HepG2 (cell line): ENCODE measurements around the gene DAZAP1. TPM values are rescaled to one million over a fixed set of nuclear protein-coding genes. Genes with fewer than 3 reads are reported as not detected.
A peak's percentile ranks its signal among the peaks of the same experiment; 100 is the strongest.

Experiments
- AGO1 ChIP-seq: fragments of 200-400 bp; formaldehyde crosslinking; IDR thresholded peaks from 2 replicates; pipeline ENCODE4 v1.6.1; 2017; ENCODE audit warnings: mild to moderate bottlenecking, low read depth, low read length, moderate library complexity; ENCODE audit not compliant: poor library complexity, severe bottlenecking
- AKAP8 ChIP-seq: sonication (generic); formaldehyde crosslinking; IDR thresholded peaks from 2 replicates; pipeline ENCODE4 v1.5.1; 2020; ENCODE audit warnings: mild to moderate bottlenecking, missing genetic modification reagents
- ARNT2 ChIP-seq: sonication (generic); formaldehyde crosslinking; IDR thresholded peaks from 2 replicates; pipeline ENCODE4 v1.8.0; 2022; ENCODE audit warnings: mild to moderate bottlenecking, low read depth, missing genetic modification reagents, moderate library complexity
- ELF1 ChIP-seq: sonication (generic); formaldehyde crosslinking; IDR thresholded peaks from 2 replicates; pipeline ENCODE4 v1.4.0; 2020; ENCODE audit warnings: missing genetic modification reagents
- ETV5 ChIP-seq: IDR thresholded peaks from 2 replicates; pipeline ENCODE4 v1.6.1; 2018; ENCODE audit warnings: missing biosample characterization, missing genetic modification reagents, inconsistent platforms, borderline replicate concordance
- HNRNPLL ChIP-seq: fragments of 200-400 bp; formaldehyde crosslinking; IDR thresholded peaks from 2 replicates; pipeline ENCODE4 v1.6.1; 2017; ENCODE audit warnings: mild to moderate bottlenecking, low read depth, low read length; ENCODE audit not compliant: poor library complexity, severe bottlenecking
- MIER3 ChIP-seq: IDR thresholded peaks from 2 replicates; pipeline ENCODE4 v1.6.1; 2016; ENCODE audit warnings: missing compliant biosample characterization, borderline replicate concordance
- NR2F2 ChIP-seq: IDR thresholded peaks from 2 replicates; pipeline ENCODE4 v1.6.1; 2012; ENCODE audit warnings: low read depth, inconsistent platforms, borderline replicate concordance
- PCBP1 ChIP-seq: fragments of 200-400 bp; formaldehyde crosslinking; IDR thresholded peaks from 2 replicates; pipeline ENCODE4 v1.6.1; 2017; ENCODE audit warnings: mild to moderate bottlenecking, low read depth, low read length, borderline replicate concordance
- POGZ ChIP-seq: sonication (generic); formaldehyde crosslinking; IDR thresholded peaks from 2 replicates; pipeline ENCODE4 v1.4.0; 2020; ENCODE audit warnings: mild to moderate bottlenecking, missing genetic modification reagents
- ZNF205 ChIP-seq: IDR thresholded peaks from 2 replicates; pipeline ENCODE4 v1.6.1; 2018; ENCODE audit warnings: missing biosample characterization, missing genetic modification reagents
- ZSCAN22 ChIP-seq: sonication (generic); formaldehyde crosslinking; IDR thresholded peaks from 2 replicates; pipeline ENCODE4 v1.4.0; 2020; ENCODE audit warnings: mild to moderate bottlenecking, missing genetic modification reagents
- ZSCAN31 ChIP-seq: sonication (generic); formaldehyde crosslinking; IDR thresholded peaks from 2 replicates; pipeline ENCODE4 v1.5.0; 2020; ENCODE audit warnings: low read depth, mild to moderate bottlenecking, missing genetic modification reagents
- polyA plus RNA-seq, 8 experiments: library from polyadenylated mRNA; depleted of rRNA in 3 of 8; stranded (reverse) in 7 of 8; unstranded in 1 of 8; fragments of >200 nt; fragmentation: Illumina TruSeq in 4 of 8; extraction: Trizol in 4 of 8; gene quantifications; 2 replicates each; pipeline versions ENCODE4 v1.2.1 to v1.2.3, GENCODE V29; 2011 to 2016; ENCODE audit warnings: low read depth in 4 of 8, missing spikeins in 1 of 8, mixed read lengths in 1 of 8; ENCODE audit not compliant: insufficient read depth in 1 of 8
- total RNA-seq, 5 experiments: library from RNA; depleted of rRNA; stranded (reverse); fragments of >200 nt; fragmentation: Illumina TruSeq; extraction: Trizol; gene quantifications; 2 replicates each; pipeline ENCODE4 v1.2.3, GENCODE V29; 2016; ENCODE audit warnings: low read depth in 1 of 5
- TF ChIP-seq, protein P1 (sequence below): sonication (generic); formaldehyde crosslinking; IDR thresholded peaks from 2 replicates; pipeline ENCODE4 v1.9.0; 2022; ENCODE audit warnings: low read depth, missing genetic modification reagents
- TF ChIP-seq, protein P2 (sequence below): sonication (generic); formaldehyde crosslinking; IDR thresholded peaks from 2 replicates; pipeline ENCODE4 v1.5.1; 2020; ENCODE audit warnings: missing genetic modification reagents, mild to moderate bottlenecking, borderline replicate concordance
- TF ChIP-seq, protein P3 (sequence below): sonication (generic); formaldehyde crosslinking; IDR thresholded peaks from 2 replicates; pipeline ENCODE4 v1.4.0; 2020; ENCODE audit warnings: missing genetic modification reagents
- TF ChIP-seq, protein P4 (sequence below): sonication (generic); formaldehyde crosslinking; IDR thresholded peaks from 2 replicates; pipeline ENCODE4 v1.4.0; 2020; ENCODE audit warnings: missing genetic modification reagents
- TF ChIP-seq, protein P5 (sequence below): sonication (generic); formaldehyde crosslinking; IDR thresholded peaks from 2 replicates; pipeline ENCODE4 v1.4.0; 2020; ENCODE audit warnings: mild to moderate bottlenecking, missing genetic modification reagents
- TF ChIP-seq, protein P6 (sequence below): IDR thresholded peaks from 2 replicates; pipeline ENCODE4 v1.6.1; 2016; ENCODE audit warnings: missing genetic modification reagents, missing compliant biosample characterization

DAZAP1 gene
- total and polyA plus RNA-seq, 2 of the 13 experiments (the other 11 are each of a cell fraction or from before 2014, with no cell fraction given): 63.3 to 79.2 TPM

DNA sequence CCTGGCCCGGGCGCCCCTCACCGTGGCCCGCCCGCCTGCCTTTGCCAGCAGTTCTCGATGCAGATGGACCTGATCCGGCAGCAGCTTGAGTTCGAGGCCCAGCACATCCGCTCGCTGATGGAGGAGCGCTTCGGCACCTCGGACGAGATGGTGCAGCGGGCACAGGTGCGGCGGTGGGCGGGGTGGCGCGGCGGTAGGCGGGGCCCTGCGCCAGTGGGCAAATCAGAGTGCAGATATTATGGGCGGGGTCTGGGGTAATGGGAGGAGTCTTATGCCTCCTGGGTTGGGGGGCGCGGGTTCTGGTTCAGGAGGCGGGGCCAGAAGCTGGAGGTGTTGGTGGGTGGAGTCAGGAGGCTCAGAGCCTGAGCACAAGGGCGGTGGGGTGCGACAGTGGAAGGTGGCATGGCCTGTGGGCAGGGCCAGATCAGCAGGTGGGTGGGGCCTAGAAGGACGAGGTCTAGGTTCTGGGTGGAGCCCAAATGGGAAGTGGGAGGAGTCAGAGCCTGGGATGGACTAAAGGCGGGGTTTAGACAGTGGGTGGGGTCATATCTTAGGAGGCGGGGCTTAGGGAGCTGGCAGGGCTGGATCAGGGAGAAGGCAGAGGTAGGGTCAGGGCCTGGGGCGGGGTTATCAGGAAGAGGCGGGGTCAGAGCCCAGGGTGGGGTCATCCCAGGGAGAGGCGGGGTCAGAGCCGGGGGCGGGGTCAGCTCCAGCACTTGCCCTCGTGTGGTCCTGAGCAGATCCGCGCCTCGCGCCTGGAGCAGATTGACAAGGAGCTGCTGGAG lies 48.1 kb downstream of the DAZAP1 start (continued):
- TF ChIP-seq, protein P1, sequence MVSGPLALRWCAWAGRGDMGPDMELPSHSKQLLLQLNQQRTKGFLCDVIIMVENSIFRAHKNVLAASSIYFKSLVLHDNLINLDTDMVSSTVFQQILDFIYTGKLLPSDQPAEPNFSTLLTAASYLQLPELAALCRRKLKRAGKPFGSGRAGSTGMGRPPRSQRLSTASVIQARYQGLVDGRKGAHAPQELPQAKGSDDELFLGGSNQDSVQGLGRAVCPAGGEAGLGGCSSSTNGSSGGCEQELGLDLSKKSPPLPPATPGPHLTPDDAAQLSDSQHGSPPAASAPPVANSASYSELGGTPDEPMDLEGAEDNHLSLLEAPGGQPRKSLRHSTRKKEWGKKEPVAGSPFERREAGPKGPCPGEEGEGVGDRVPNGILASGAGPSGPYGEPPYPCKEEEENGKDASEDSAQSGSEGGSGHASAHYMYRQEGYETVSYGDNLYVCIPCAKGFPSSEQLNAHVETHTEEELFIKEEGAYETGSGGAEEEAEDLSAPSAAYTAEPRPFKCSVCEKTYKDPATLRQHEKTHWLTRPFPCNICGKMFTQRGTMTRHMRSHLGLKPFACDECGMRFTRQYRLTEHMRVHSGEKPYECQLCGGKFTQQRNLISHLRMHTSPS (CRISPR knock-in tag): peak; percentile 54; the same call in 1 of the 2 replicates
- TF ChIP-seq ARNT2 (CRISPR knock-in tag) (0 out of 2 replicates have a peak, but pooled peaks have one; percentile 28), ZNF205 (CRISPR knock-in tag) (0 out of 2 replicates have a peak, but pooled peaks have one; percentile 26), POGZ (CRISPR knock-in tag) (no peak), PCBP1 (no peak), MIER3 (CRISPR knock-in tag) (0 out of 2 replicates have a peak, but pooled peaks have one; percentile 17), HNRNPLL (peak; percentile 51), ZSCAN22 (CRISPR knock-in tag) (no peak), AGO1 (peak; percentile 78), ETV5 (0 out of 2 replicates have a peak, but pooled peaks have one; percentile 20), ZSCAN31 (CRISPR knock-in tag) (0 out of 2 replicates have a peak, but pooled peaks have one; percentile 25), AKAP8 (CRISPR knock-in tag) (peak; percentile 3; the same call in 1 of the 2 replicates), NR2F2 (no peak), ELF1 (CRISPR knock-in tag) (peak; percentile 10; the same call in 1 of the 2 replicates)
- TF ChIP-seq, protein P2, sequence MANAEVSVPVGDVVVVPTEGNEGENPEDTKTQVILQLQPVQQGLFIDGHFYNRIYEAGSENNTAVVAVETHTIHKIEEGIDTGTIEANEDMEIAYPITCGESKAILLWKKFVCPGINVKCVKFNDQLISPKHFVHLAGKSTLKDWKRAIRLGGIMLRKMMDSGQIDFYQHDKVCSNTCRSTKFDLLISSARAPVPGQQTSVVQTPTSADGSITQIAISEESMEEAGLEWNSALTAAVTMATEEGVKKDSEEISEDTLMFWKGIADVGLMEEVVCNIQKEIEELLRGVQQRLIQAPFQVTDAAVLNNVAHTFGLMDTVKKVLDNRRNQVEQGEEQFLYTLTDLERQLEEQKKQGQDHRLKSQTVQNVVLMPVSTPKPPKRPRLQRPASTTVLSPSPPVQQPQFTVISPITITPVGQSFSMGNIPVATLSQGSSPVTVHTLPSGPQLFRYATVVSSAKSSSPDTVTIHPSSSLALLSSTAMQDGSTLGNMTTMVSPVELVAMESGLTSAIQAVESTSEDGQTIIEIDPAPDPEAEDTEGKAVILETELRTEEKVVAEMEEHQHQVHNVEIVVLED (CRISPR knock-in tag): peak; percentile 36; the same call in 1 of the 2 replicates
- TF ChIP-seq, protein P3, sequence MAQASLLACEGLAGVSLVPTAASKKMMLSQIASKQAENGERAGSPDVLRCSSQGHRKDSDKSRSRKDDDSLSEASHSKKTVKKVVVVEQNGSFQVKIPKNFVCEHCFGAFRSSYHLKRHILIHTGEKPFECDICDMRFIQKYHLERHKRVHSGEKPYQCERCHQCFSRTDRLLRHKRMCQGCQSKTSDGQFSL (CRISPR knock-in tag): no peak
- TF ChIP-seq, protein P4, sequence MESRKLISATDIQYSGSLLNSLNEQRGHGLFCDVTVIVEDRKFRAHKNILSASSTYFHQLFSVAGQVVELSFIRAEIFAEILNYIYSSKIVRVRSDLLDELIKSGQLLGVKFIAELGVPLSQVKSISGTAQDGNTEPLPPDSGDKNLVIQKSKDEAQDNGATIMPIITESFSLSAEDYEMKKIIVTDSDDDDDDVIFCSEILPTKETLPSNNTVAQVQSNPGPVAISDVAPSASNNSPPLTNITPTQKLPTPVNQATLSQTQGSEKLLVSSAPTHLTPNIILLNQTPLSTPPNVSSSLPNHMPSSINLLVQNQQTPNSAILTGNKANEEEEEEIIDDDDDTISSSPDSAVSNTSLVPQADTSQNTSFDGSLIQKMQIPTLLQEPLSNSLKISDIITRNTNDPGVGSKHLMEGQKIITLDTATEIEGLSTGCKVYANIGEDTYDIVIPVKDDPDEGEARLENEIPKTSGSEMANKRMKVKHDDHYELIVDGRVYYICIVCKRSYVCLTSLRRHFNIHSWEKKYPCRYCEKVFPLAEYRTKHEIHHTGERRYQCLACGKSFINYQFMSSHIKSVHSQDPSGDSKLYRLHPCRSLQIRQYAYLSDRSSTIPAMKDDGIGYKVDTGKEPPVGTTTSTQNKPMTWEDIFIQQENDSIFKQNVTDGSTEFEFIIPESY (CRISPR knock-in tag): peak; percentile 92; the same call in 1 of the 2 replicates
- TF ChIP-seq, protein P5, sequence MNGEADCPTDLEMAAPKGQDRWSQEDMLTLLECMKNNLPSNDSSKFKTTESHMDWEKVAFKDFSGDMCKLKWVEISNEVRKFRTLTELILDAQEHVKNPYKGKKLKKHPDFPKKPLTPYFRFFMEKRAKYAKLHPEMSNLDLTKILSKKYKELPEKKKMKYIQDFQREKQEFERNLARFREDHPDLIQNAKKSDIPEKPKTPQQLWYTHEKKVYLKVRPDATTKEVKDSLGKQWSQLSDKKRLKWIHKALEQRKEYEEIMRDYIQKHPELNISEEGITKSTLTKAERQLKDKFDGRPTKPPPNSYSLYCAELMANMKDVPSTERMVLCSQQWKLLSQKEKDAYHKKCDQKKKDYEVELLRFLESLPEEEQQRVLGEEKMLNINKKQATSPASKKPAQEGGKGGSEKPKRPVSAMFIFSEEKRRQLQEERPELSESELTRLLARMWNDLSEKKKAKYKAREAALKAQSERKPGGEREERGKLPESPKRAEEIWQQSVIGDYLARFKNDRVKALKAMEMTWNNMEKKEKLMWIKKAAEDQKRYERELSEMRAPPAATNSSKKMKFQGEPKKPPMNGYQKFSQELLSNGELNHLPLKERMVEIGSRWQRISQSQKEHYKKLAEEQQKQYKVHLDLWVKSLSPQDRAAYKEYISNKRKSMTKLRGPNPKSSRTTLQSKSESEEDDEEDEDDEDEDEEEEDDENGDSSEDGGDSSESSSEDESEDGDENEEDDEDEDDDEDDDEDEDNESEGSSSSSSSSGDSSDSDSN (CRISPR knock-in tag): peak; percentile 21; the same call in 1 of the 2 replicates
- TF ChIP-seq, protein P6, sequence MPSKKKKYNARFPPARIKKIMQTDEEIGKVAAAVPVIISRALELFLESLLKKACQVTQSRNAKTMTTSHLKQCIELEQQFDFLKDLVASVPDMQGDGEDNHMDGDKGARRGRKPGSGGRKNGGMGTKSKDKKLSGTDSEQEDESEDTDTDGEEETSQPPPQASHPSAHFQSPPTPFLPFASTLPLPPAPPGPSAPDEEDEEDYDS (CRISPR knock-in tag): peak; percentile 45; the same call in 1 of the 2 replicates
